NCI-H146 (cell line): ENCODE results near the gene VAV3.
A peak's percentile ranks its signal among the peaks of the same experiment; 100 is the strongest.
"Not testable (repeated sequence)": the region's sequence is repeated elsewhere in the genome, so short reads cannot be mapped to it uniquely, and the experiment has no call there.

Source experiments
- DNase-seq: peaks from one replicate; lab custom pipeline; 2025; lab: John Stamatoyannopoulos, UW

The VAV3 gene

GRCh38 chr1:107739651-107740050 is 225.3 kb downstream of the VAV3 start:
- DNase-seq = peak; percentile 7

GRCh38 chr1:107739201-107739600 is 225.8 kb downstream of the VAV3 start:
- DNase-seq = no peak

GRCh38 chr1:107733401-107733800 is 231.6 kb downstream of the VAV3 start:
- not testable (repeated sequence) for DNase-seq

- no peak for DNase-seq
Observed at GRCh38 chr1:107727866-107728265, 237.1 kb downstream of the VAV3 start.

- DNase-seq = no peak
Observed at GRCh38 chr1:107726860-107727259, 238.1 kb downstream of the VAV3 start.

- no peak for DNase-seq
Observed at GRCh38 chr1:107724648-107725047, 240.3 kb downstream of the VAV3 start.

- DNase-seq = not testable (repeated sequence)
Observed at GRCh38 chr1:107720210-107720609, 244.8 kb downstream of the VAV3 start.

- DNase-seq = no peak
Observed at GRCh38 chr1:107710005-107710404, 255.0 kb downstream of the VAV3 start.

- no peak for DNase-seq
Observed at GRCh38 chr1:107707111-107707510, 257.9 kb downstream of the VAV3 start.

GRCh38 chr1:107706182-107706581 is 258.8 kb downstream of the VAV3 start:
- DNase-seq = no peak

- DNase-seq = no peak
Observed at GRCh38 chr1:107704911-107705310, 260.1 kb downstream of the VAV3 start.

GRCh38 chr1:107702946-107703571 is 261.9 kb downstream of the VAV3 start:
- DNase-seq = no peak

GRCh38 chr1:107700651-107701050 is 264.3 kb downstream of the VAV3 start:
- not testable (repeated sequence) for DNase-seq

GRCh38 chr1:107698161-107698560 is 266.8 kb downstream of the VAV3 start:
- DNase-seq = no peak

GRCh38 chr1:107695341-107695740 is 269.6 kb downstream of the VAV3 start:
- DNase-seq = no peak

- peak; percentile 92 for DNase-seq
Observed at GRCh38 chr1:107692580-107693345, 272.2 kb downstream of the VAV3 start.

GRCh38 chr1:107691540-107691939 is 273.4 kb downstream of the VAV3 start:
- peak; percentile 28 for DNase-seq

GRCh38 chr1:107690491-107690890 is 274.5 kb downstream of the VAV3 start:
- peak; percentile 41 for DNase-seq

- no peak for DNase-seq
Observed at GRCh38 chr1:107689733-107690132, 275.2 kb downstream of the VAV3 start.

GRCh38 chr1:107689159-107689558 is 275.8 kb downstream of the VAV3 start:
- peak; percentile 75 for DNase-seq

GRCh38 chr1:107687849-107688753 is 276.9 kb downstream of the VAV3 start:
- DNase-seq = peak; percentile 38

GRCh38 chr1:107683683-107684082 is 281.3 kb downstream of the VAV3 start:
- DNase-seq = peak; percentile 72
